ENCODE data around the gene RIMS4. TPM values are rescaled to one million over a fixed set of nuclear protein-coding genes. Genes with fewer than 3 reads are reported as not detected.

RIMS4 gene
- total RNA-seq, 4 donors from 2014 or later = 2.8 to 13.8 (median 7.9) TPM

GRCh38 chr20:44739942-44740341, 70.4 kb downstream of the RIMS4 start:
- H3K4me1 ChIP-seq = peaks cover 0 to 12% of the 10 kb centered on the region in 2 donors
- TF ChIP-seq, protein P1, sequence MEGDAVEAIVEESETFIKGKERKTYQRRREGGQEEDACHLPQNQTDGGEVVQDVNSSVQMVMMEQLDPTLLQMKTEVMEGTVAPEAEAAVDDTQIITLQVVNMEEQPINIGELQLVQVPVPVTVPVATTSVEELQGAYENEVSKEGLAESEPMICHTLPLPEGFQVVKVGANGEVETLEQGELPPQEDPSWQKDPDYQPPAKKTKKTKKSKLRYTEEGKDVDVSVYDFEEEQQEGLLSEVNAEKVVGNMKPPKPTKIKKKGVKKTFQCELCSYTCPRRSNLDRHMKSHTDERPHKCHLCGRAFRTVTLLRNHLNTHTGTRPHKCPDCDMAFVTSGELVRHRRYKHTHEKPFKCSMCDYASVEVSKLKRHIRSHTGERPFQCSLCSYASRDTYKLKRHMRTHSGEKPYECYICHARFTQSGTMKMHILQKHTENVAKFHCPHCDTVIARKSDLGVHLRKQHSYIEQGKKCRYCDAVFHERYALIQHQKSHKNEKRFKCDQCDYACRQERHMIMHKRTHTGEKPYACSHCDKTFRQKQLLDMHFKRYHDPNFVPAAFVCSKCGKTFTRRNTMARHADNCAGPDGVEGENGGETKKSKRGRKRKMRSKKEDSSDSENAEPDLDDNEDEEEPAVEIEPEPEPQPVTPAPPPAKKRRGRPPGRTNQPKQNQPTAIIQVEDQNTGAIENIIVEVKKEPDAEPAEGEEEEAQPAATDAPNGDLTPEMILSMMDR (IDR thresholded peaks at IDR 0.05) = no peak
- WGBS, 2 donors = 72 to 83% methylated on average over 2 of the region's 2 CpGs
- no peak overlapping the region for H3K27ac ChIP-seq
- DNase-seq = no peak
- intact Hi-C loops (cut with DNase I) = no loop called here
- H3K9me3 ChIP-seq = no peaks in the 10 kb centered on the region
- H3K36me3 ChIP-seq = no peaks in the 10 kb centered on the region
- no peak overlapping the region for H3K4me3 ChIP-seq (replicated peaks in 1 of 3)
- H3K27me3 ChIP-seq = no peaks in the 10 kb centered on the region

GRCh38 chr20:44738813-44739477, 71.4 kb downstream of the RIMS4 start:
- Histone ChIP-seq H3K36me3 (no peaks in the 10 kb centered on the region), H3K4me3 (replicated peaks in 1 of 3) (no peak overlapping the region), H3K27me3 (no peaks in the 10 kb centered on the region), H3K27ac (no peak overlapping the region), H3K9me3 (no peaks in the 10 kb centered on the region), H3K4me1 (peaks cover 0 to 12% of the 10 kb centered on the region in 2 donors)
- whole genome bisulfite sequencing, 2 donors = 83 to 86% methylated on average over 6 to 7 of the region's 7 CpGs
- intact Hi-C loops (cut with DNase I) = no loop called here
- peak; percentile 54 to 58 for DNase-seq
- no peak for TF ChIP-seq POLR2A (IDR thresholded peaks at IDR 0.05)

DNA sequence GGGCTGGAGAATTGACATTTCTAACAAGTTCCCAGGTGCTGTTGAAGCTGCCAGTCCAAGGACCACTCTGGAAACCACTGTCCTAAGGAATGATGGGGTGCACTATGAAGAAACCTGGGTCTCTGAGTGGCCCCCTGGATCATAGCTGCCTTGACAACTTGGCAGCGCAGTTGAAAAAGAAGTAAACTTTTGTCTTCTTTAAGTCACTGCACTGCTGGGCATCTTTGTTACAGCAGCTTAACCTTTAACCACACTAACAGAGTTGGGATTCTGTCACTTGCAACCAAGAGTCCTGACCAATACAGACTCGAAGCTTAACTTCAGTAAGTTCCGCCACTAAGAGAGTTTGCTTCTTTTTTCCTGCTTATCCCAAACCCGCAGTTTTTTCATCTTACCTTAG, 73.2 kb downstream of the RIMS4 start:
- Histone ChIP-seq H3K36me3 (no peaks in the 10 kb centered on the region), H3K27ac (no peak overlapping the region), H3K27me3 (no peaks in the 10 kb centered on the region), H3K4me3 (replicated peaks in 1 of 3) (no peak overlapping the region), H3K4me1 (peaks cover 0 to 4% of the 10 kb centered on the region in 2 donors), H3K9me3 (no peaks in the 10 kb centered on the region)
- WGBS, 2 donors = 96 to 99% methylated on average over 4 of the region's 4 CpGs
- intact Hi-C loops (cut with DNase I) = no loop called here
- no peak for TF ChIP-seq POLR2A (IDR thresholded peaks at IDR 0.05)
- TF ChIP-seq, protein P1 (IDR thresholded peaks at IDR 0.05) = no peak
- DNase-seq = no peak

- no peaks in the 10 kb centered on the region for H3K9me3 ChIP-seq
- peaks cover 4 to 10% of the 10 kb centered on the region in 2 donors for H3K4me1 ChIP-seq
- intact Hi-C loops (cut with DNase I) = no loop called here
- WGBS, 2 donors = 48 to 54% methylated on average over 6 of the region's 6 CpGs
- H3K27ac ChIP-seq = no peak overlapping the region
- no peaks in the 10 kb centered on the region for H3K27me3 ChIP-seq
- TF ChIP-seq, protein P1 (IDR thresholded peaks at IDR 0.05) = no peak
- TF ChIP-seq POLR2A (IDR thresholded peaks at IDR 0.05) = no peak
- no peak overlapping the region for H3K4me3 ChIP-seq (replicated peaks in 1 of 3)
- no peaks in the 10 kb centered on the region for H3K36me3 ChIP-seq
- peak; percentile 36 to 39 for DNase-seq
Observed at GRCh38 chr20:44736170-44737021, 74.0 kb downstream of the RIMS4 start.

DNA sequence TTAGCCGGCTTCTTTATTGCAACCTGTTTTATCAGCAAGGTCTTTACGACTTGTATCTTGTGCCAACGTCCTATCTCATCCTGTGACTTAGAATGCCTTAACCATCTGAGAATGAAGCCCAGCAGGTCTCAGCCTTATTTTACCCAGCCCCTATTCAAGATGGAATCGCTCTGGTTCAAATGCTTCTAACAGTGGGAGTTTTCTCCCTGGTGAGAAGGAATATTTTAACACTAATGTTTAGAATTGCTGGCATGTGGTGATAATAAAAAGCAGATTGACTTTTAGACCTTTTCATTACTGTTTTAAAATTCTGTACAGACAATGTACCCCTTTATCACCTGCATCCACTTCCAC, 74.6 kb downstream of the RIMS4 start:
- 92 to 98% methylated on average over 4 of the region's 4 CpGs for WGBS, 2 donors
- intact Hi-C loops (cut with DNase I) = no loop called here
- H3K4me1 ChIP-seq = peaks cover 6 to 11% of the 10 kb centered on the region in 2 donors
- H3K9me3 ChIP-seq = no peaks in the 10 kb centered on the region
- no peak overlapping the region for H3K4me3 ChIP-seq (replicated peaks in 1 of 3)
- no peak overlapping the region for H3K27ac ChIP-seq
- no peaks in the 10 kb centered on the region for H3K36me3 ChIP-seq
- H3K27me3 ChIP-seq = no peaks in the 10 kb centered on the region
- no peak for TF ChIP-seq POLR2A (IDR thresholded peaks at IDR 0.05)
- TF ChIP-seq, protein P1 (IDR thresholded peaks at IDR 0.05) = no peak
- DNase-seq = no peak

Measured in thyroid gland (tissue), 4 donors.